Ovary (tissue), 3 donors: ENCODE results near the gene SUPT6H.

Experiments used
- CTCF ChIP-seq, 3 donors: fragments of 450-650 bp in 2 of 3; fragments of 200-600 bp in 1 of 3; IDR thresholded peaks; one replicate each; pipeline versions ENCODE4 v1.5.1 to v1.8.0; 2016 to 2022; ENCODE audit warnings: antibody characterized with exemption in 3 of 3, mild to moderate bottlenecking in 1 of 3
- EP300 ChIP-seq: sonication (generic); formaldehyde crosslinking; IDR thresholded peaks from one replicate; pipeline ENCODE4 v1.6.1; 2017; ENCODE audit warnings: antibody characterized with exemption
- POLR2A ChIP-seq: fragments of 450-650 bp; IDR thresholded peaks from one replicate; pipeline ENCODE4 v1.6.1; 2017; ENCODE audit warnings: antibody characterized with exemption, mild to moderate bottlenecking, moderate library complexity
- donor health status: DM: no; HTN: no; CAD: no.

DNA sequence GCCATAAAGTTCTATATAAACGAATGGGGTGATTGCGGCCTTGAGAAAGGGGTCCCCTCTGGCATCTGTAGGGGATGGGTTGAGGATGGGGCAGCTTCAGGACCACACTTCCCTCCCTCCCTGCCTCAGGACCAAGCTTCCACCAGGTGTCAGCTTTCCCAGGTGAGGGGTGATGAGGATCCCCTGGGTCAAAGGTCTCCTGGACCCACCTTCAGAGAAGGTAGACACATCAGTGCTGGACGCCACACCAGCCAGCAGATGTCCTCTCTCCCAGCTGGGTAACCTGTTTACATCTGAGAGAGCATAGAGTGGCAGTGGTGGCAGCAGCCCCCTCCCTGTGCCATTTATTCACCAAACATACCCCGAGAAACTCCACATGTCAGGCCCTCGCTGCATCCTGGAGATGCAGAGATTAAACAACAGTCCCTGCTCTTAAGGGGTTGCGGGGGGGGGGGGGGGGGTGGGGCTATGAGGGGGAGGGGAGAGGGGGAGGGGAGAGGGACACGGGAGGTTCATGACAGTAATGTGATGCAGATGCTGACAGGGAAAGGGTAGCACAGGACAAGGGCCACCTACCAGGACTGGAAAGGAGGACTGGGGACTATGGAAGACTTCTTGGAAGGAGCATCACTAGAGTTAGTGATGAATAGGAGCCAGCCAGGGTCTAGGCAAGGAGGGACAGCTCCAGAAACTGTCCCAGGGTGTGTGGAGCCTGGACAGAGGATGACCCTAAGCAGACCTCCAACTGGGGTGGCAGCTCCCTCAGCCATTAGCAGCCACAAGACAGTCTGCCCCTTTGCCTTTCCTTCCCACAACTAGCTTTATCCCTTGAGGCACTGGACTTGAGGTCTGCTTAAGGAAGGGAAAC lies 44.7 kb downstream of the SUPT6H start:
- no peak for TF ChIP-seq CTCF (IDR thresholded peaks at IDR 0.05)
- no peak for TF ChIP-seq EP300
- TF ChIP-seq POLR2A: no peak
